GM19463 (cell line): ENCODE results near the gene AIM2.
"Not testable (repeated sequence)": the region's sequence is repeated elsewhere in the genome, so short reads cannot be mapped to it uniquely, and the experiment has no call there.

ENCODE experiments used
- ATAC-seq: cut with Tn5 transposase; IDR thresholded peaks from one replicate; pipeline ENCODE4 v1.9.1; 2021; ENCODE audit warnings: mild to moderate bottlenecking, moderate library complexity; ENCODE audit not compliant: unreplicated experiment

The AIM2 gene, protein sequence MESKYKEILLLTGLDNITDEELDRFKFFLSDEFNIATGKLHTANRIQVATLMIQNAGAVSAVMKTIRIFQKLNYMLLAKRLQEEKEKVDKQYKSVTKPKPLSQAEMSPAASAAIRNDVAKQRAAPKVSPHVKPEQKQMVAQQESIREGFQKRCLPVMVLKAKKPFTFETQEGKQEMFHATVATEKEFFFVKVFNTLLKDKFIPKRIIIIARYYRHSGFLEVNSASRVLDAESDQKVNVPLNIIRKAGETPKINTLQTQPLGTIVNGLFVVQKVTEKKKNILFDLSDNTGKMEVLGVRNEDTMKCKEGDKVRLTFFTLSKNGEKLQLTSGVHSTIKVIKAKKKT

DNA sequence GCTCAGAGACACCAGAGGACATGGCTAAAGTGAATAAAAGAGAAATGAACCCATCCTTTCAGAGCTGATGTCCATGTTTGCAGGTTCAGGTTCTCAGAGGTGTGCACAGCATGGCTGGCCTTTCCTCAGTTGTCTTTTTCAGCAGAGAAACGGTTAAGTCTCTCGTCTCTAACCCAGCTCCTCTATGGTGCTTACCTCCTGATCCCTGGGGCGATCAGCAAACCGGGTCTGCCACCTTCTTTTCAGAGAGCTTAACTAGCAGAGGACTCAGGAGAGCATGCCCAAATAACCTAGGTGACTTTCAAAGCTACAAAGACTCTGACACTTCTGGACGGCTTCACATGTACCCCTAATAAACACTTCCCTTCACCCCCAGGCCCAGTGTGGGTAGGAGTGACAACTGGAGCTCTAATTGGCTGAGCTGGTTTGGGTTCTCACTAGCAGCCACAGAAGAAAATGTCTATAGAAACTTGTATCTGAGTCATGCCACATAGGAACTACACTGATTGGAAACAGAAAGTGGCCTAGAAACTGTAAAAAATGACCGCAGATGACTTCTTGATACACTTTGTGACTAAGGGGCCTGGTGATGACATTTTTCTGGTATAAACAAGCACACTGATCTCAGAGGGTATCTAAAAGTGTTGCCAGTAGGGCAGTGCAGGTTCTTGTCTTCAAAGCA is at the start of gene AIM2:
Gene AIM2 (minus strand): TSS at position 329 of the 682 bp plus-strand sequence. CDS start 3,267 bp downstream, outside the sequence.
- peak; percentile 85 for ATAC-seq

- no peak for ATAC-seq
Measured at GRCh38 chr1:159123587-159123986, 47.0 kb upstream of the AIM2 start.

- ATAC-seq: peak; percentile 84
Measured at GRCh38 chr1:159122005-159122621, 45.5 kb upstream of the AIM2 start.

- peak; percentile 61 for ATAC-seq
Measured at GRCh38 chr1:159121526-159121925, 45.0 kb upstream of the AIM2 start.

DNA sequence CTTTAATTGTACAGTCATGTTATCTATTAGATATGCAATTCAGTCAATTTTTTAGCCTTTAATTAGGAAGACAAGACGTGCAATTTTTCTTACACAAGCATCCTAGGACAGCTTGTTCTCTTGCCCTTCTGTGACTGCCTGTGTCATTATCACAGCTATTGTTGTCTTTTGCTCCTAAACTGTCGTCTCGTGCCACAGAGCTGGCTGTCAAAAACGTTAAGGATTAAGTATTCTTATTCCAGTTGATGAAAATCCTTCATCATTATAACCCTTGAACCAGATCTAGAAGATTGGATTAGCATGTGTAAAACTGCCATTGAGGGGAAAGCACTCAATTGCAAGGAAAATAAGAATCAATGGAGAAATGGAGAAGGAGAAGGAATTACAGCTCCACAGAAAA is 43.8 kb upstream of the AIM2 start:
- ATAC-seq: no peak

DNA sequence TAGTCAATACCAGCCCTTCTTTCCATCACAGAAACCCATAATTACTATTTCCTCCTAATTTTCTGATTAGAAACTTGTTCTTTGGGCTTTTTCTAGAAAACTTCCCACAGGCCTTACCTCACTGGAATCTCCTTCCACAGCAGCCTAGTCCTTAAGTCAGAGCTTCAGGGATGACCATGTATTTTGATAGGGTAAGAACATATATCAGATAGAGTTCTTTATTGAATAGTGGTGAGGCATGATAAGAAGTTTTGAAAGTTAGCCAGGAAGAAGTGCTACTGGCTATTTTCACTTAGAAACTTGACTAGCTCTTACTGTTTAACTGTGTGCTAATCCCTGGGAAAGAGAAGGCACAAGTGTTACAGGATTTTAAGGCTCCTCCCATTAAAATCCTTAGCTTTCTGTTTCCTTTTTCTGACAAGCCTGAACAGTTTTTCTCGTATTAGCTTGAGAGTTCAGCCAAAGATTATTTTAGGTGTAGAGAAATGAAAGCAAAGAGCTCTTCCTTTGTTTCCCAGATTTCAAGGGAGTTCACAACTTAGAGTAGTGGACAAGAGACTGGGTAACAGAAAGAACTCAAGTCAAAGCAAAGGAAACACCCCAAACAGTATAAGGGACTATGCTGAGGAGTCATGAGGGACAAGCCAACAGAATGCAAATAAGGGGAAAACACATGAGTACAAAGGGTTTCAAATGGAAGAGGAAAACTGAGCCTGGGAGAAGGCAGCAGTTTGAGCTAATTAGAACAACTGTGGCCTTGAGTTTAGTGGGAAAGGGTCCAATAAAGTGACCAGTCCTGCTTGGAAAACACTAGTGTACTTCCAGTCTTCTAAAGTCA is 37.2 kb upstream of the AIM2 start:
- ATAC-seq: no peak

GRCh38 chr1:159103021-159103420 is 26.5 kb upstream of the AIM2 start:
- ATAC-seq: not testable (repeated sequence)

- no peak for ATAC-seq
Measured at GRCh38 chr1:159100589-159100988, 24.0 kb upstream of the AIM2 start.

GRCh38 chr1:159098596-159098995 is 22.0 kb upstream of the AIM2 start:
- ATAC-seq: no peak

DNA sequence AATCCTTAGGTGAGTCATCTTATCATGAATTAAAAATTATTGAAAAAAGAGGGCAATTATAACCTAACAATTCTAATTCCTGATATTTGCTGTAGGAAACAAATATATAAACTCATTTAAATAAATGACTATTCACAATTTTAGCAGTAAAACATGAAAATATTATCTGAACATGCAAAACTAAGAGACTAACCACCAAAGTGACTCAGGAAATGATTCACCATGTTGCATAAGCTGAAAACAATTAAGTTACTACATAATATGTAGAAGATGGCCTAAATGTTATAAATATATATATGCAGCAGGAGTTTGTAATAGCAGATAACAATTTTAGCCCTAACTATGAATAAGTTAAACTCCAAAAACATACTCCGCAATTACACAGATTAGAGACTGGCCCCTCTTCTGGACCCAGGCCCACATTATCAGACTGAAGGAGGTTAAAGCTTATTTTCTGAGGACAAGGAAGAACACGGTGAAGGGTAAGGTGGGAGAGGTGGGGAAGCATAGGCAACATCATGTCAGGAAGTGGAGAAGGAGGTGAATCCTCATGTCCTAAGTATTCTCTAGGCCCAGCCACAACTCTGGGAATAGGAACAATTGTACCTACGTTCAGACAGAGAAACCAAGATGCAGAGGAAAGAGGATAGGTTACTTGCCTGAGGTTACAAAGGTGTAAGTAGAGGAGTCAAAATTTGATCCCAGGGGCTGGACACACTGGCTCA is 15.6 kb upstream of the AIM2 start:
- no peak for ATAC-seq

DNA sequence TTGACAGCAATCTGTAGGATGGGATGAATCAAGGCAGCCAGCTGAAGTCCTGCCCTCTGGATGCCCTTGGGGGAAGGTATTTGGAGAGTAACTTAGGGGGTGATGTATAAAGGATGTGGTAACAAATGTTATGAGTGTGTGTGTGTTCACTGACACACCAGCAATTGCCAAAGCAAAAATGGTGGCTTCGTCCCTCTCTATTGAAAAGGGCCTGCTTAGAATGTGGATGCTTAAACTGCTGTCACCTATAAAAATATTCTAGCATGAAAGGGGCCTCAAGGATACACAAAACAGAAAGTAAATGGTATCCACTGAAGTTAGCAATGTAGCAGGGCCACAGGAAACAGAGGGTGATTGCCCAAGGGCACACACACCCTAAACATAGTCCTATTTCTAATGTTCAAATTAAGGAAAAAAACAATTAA is 15.1 kb upstream of the AIM2 start:
- no peak for ATAC-seq

DNA sequence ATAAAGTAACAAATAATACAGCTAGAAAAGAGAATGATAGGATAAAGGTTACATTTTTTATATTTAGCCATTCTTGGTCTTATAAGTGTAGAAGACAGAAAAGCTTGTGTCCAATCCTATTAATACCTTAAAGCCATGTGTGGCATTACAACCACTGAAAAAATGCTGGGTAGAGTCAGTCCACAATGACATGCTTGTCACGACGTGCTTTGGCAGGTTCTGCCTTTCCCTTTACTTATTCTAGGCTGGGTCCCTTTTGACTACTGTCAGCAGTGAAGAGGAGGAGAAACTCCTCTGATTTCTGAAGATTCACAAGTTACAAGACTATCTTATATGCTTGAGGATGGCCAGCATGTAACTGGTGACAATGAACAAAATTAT is 14.6 kb upstream of the AIM2 start:
- no peak for ATAC-seq

DNA sequence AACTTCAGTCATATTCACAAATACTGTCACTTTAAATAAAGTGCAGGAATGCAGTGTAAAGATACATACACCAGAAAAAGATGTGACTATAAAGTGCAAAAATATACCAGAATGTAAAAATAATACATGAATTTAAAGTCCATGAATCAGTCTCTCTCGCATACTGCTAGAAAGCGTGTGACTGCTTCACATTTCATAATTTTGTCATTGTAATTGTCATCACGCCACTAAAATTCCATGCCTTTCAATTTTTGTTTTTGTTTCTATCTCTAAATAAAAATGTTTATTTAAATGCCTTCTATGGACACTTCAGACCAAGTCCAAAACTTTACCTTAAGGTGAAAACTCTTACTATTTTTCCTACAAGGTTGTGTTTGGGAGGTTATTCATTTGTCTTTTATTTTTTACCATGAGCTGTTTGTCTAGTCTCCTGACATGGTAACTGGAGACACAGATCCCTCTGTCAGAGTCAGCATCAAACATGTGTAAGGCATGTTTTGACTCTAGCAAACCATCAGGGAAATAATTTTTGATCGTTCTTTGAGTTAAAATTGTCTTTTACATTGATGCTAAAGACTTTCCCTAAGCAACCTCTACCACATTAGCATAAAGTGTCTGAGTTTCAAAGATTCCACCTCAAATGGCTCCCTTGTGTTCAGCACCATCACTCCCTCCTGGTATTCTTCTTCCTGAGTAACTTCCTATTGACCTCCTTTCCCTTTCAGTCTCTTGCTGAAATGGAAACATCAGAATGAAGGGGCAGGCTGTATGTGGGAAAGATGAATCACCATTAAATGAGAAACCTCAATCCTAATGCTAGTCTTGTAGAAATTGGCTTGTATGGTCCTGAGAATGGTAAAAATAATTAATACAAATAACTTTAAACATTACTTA is 14.0 kb upstream of the AIM2 start:
- ATAC-seq: no peak

DNA sequence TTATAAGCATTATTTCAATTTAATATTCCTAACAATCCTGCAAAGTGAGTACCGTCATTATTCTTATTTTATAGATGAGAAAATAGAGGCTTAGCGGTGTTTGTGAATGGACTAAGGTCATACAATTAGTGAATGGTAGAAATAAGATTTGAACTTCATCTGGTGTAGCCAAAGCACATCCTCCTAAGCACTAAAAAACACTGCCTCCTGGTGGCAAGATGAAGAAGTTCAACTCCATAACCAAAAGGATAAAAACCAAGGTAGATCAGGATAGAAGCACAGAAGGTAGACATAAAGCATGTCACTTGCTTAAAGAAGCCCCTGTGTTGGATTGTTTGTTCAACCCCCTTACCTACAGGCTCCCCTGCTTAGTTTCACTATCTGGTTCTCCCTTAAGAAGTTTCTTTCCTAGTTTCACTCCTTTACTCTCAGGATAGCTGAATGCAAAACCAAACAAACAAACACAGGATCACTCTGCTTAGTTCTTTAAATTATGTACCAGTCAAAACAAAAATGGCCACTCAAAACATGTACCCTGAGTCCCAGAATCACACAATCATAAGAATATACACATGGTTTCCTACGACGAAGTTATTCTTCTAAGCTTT is 12.7 kb upstream of the AIM2 start:
- ATAC-seq: no peak

DNA sequence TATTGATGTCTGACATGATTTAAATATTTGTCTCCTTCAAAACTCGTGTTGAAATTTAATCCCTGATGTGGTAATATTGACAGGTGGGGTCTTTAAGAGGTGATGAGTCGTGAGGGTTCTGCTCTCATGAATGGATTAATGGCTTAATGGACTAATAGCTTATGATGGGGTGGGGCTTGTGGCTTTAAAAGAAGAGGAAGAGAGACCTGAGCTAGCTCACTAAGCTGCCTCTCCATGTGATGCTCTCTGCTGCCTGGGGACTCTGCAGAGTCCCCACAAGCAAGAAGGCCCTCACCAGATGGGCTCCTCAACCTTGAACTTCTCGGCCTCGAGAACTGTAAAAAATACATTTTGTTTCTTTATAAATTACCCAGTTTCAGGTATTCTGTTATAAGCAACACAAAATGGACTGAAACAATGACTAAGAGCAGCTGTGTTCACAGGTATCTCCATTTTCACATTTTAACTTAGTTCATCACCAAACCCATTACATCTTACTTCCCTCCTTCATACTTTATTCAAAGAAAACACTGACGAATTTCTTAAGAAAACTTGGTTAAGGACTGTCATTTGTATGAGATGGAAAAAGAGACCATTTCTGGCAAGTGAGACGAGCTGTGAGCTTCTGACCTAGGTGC is 12.1 kb upstream of the AIM2 start:
- peak; percentile 63 for ATAC-seq

DNA sequence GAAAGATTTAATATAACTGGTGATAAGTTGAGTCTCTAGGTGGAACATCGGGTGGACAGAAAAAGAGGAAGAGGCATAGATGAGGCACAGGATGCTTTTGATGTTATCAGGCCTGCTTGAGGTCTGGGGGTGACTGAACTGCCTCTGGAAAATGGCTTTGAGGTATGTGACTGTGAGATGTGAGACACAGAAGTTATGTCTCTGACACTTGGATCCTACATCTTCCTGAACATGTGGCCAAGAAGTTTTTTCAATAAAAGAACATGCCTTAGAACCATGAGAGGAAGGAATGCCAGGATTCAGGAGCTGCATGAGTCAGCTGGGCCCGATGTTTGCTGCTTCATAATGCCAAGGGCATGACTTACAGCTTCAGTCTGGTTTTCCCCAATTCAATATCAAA is 11.5 kb upstream of the AIM2 start:
- ATAC-seq: no peak

- no peak for ATAC-seq
Measured at GRCh38 chr1:159084867-159085266, 8.3 kb upstream of the AIM2 start.

GRCh38 chr1:159084152-159084551 is 7.6 kb upstream of the AIM2 start:
- no peak for ATAC-seq

DNA sequence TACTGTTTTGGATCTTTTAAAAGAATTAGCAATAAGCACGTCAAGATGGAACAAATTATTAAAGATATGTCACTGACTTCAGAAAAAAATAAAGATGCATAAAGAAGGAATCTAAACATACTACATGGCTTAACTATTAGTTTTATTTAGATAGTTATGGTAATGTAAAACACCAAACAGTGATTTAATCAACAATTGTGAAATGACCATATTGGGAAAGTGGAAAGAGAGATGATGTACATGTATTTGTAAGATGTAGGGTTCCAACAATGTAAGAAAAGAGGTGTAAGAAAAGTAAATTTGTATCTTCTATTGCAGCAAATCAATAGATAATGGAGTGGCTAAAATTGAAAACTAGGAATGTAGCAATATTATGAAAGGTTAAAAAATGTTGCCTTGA is 6.4 kb upstream of the AIM2 start:
- ATAC-seq: no peak
